Liver (tissue), 3 donors: ENCODE data around the gene CALHM3.

ENCODE experiments used
- TF ChIP-seq, protein P1 (sequence below): fragments of 150-350 bp; IDR thresholded peaks from 2 replicates; pipeline ENCODE4 v1.5.1; 2017; ENCODE audit warnings: improper control_type of control experiment, low read depth, low read length; ENCODE audit not compliant: missing input control
- TF ChIP-seq, protein P2 (sequence below): IDR thresholded peaks from 2 replicates; pipeline ENCODE4 v1.6.1; 2016; ENCODE audit warnings: antibody characterized with exemption
- donor health status: healthy.
- donor health status: healthy.

DNA sequence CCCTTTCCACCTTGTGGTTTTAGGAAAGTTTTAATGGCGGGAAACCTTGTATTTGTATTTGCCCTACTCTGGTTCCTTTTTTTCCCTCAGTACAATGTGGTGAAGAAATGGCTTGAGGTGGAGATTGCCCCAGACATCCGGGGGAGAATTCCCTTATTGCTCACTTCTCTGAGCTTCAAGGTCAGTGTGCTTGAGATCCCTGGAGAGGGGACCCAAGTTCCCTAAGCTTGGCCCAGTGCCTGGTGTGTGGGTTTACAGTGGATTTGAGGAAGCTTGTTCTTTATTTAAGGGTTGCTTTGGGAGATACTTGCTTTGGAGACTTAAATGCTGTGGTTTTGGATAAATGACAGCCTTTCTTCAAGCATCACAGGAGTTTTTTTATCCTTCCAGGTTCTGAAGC is 45.2 kb downstream of the CALHM3 start:
- TF ChIP-seq, protein P1, sequence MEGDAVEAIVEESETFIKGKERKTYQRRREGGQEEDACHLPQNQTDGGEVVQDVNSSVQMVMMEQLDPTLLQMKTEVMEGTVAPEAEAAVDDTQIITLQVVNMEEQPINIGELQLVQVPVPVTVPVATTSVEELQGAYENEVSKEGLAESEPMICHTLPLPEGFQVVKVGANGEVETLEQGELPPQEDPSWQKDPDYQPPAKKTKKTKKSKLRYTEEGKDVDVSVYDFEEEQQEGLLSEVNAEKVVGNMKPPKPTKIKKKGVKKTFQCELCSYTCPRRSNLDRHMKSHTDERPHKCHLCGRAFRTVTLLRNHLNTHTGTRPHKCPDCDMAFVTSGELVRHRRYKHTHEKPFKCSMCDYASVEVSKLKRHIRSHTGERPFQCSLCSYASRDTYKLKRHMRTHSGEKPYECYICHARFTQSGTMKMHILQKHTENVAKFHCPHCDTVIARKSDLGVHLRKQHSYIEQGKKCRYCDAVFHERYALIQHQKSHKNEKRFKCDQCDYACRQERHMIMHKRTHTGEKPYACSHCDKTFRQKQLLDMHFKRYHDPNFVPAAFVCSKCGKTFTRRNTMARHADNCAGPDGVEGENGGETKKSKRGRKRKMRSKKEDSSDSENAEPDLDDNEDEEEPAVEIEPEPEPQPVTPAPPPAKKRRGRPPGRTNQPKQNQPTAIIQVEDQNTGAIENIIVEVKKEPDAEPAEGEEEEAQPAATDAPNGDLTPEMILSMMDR: no peak
- TF ChIP-seq, protein P2, sequence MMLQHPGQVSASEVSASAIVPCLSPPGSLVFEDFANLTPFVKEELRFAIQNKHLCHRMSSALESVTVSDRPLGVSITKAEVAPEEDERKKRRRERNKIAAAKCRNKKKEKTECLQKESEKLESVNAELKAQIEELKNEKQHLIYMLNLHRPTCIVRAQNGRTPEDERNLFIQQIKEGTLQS: no peak
